ENCODE data around the gene CCDC9. TPM values are rescaled to one million over a fixed set of nuclear protein-coding genes. Genes with fewer than 3 reads are reported as not detected.

Gene CCDC9
- total and polyA plus RNA-seq, 2 of the 13 experiments (the other 11 are each of a cell fraction or from before 2014, with no cell fraction given): 2.9 to 6.3 TPM

DNA sequence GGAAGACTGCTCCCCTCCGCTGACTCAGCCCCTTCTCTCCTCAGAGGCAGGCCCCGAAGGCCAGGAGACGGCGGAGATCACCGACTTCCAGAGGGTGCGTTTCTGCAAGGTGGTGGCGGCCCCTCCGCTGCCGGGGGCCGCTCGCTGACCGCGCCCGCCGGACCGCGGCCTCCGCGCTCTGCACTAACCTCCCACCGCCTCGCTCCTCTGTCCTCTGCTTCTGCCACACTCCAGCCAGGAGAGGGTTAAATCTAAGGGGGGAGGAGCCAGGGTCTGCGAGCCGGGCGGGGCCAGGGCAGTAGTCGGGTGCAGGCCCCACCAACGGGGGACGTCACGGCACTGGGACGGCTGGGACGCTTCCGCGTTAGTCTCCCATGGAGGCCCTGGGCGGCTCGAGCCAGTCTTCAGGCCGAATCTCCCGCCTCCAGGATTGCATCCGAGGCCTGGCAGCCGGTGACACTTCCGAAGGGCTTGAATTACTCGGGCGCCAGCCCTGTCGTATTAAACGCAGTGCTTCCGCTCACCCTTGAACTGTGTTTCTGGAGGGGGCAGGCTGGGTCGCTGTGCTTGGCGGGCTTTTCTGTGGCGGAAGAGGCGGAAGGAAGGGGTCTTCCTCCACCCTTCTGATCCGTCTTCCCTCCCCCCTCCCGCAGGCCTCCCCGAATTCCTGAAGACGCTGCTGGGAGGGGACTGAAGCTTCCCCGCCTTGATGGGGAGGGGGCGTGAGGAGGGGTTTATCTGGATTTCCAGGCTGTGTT, 17.2 kb downstream of the CCDC9 start (continued):
- TF ChIP-seq NR2F1 (CRISPR knock-in tag; IDR thresholded peaks at IDR 0.05) (no peak), NR2C2 (CRISPR knock-in tag; IDR thresholded peaks at IDR 0.05; ENCODE audit: borderline replicate concordance) (no peak), JDP2 (CRISPR knock-in tag; IDR thresholded peaks at IDR 0.05; ENCODE audit: borderline replicate concordance) (no peak), KMT2B (CRISPR knock-in tag; IDR thresholded peaks at IDR 0.05) (peak; percentile 28; the same call in 1 of the 2 replicates), KDM3A (CRISPR knock-in tag; IDR thresholded peaks at IDR 0.05; ENCODE audit: low read depth) (peak; percentile 68; the same call in 1 of the 2 replicates), ZFY (CRISPR knock-in tag; IDR thresholded peaks at IDR 0.05) (peak; percentile 85), BRD4 (CRISPR knock-in tag; IDR thresholded peaks at IDR 0.05) (0 out of 2 replicates have a peak, but pooled peaks have one; percentile 25), AGO1 (IDR thresholded peaks at IDR 0.05; ENCODE audit: low read depth, low read length, poor library complexity, severe bottlenecking) (peak; percentile 59), FOXC1 (CRISPR knock-in tag; IDR thresholded peaks at IDR 0.05; ENCODE audit: borderline replicate concordance) (no peak), NFATC3 (CRISPR knock-in tag; IDR thresholded peaks at IDR 0.05) (no peak), HMG20B (CRISPR knock-in tag; conservative IDR thresholded peaks at IDR 0.05) (no peak), ZNF703 (CRISPR knock-in tag; IDR thresholded peaks at IDR 0.05; ENCODE audit: borderline replicate concordance) (no peak), ZNF670 (CRISPR knock-in tag; IDR thresholded peaks at IDR 0.05; ENCODE audit: borderline replicate concordance) (peak; percentile 65; the same call in 1 of the 2 replicates), RFXAP (CRISPR knock-in tag; IDR thresholded peaks at IDR 0.05; ENCODE audit: borderline replicate concordance) (peak; percentile 83; the same call in 1 of the 2 replicates), HOXA5 (CRISPR knock-in tag; IDR thresholded peaks at IDR 0.05) (peak; percentile 39; the same call in 1 of the 2 replicates), CC2D1A (CRISPR knock-in tag; IDR thresholded peaks at IDR 0.05) (0 out of 2 replicates have a peak, but pooled peaks have one; percentile 56)
- TF ChIP-seq, protein P1, sequence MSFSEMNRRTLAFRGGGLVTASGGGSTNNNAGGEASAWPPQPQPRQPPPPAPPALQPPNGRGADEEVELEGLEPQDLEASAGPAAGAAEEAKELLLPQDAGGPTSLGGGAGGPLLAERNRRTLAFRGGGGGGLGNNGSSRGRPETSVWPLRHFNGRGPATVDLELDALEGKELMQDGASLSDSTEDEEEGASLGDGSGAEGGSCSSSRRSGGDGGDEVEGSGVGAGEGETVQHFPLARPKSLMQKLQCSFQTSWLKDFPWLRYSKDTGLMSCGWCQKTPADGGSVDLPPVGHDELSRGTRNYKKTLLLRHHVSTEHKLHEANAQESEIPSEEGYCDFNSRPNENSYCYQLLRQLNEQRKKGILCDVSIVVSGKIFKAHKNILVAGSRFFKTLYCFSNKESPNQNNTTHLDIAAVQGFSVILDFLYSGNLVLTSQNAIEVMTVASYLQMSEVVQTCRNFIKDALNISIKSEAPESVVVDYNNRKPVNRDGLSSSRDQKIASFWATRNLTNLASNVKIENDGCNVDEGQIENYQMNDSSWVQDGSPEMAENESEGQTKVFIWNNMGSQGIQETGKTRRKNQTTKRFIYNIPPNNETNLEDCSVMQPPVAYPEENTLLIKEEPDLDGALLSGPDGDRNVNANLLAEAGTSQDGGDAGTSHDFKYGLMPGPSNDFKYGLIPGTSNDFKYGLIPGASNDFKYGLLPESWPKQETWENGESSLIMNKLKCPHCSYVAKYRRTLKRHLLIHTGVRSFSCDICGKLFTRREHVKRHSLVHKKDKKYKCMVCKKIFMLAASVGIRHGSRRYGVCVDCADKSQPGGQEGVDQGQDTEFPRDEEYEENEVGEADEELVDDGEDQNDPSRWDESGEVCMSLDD (CRISPR knock-in tag; IDR thresholded peaks at IDR 0.05; ENCODE audit: borderline replicate concordance): no peak
- TF ChIP-seq, protein P2, sequence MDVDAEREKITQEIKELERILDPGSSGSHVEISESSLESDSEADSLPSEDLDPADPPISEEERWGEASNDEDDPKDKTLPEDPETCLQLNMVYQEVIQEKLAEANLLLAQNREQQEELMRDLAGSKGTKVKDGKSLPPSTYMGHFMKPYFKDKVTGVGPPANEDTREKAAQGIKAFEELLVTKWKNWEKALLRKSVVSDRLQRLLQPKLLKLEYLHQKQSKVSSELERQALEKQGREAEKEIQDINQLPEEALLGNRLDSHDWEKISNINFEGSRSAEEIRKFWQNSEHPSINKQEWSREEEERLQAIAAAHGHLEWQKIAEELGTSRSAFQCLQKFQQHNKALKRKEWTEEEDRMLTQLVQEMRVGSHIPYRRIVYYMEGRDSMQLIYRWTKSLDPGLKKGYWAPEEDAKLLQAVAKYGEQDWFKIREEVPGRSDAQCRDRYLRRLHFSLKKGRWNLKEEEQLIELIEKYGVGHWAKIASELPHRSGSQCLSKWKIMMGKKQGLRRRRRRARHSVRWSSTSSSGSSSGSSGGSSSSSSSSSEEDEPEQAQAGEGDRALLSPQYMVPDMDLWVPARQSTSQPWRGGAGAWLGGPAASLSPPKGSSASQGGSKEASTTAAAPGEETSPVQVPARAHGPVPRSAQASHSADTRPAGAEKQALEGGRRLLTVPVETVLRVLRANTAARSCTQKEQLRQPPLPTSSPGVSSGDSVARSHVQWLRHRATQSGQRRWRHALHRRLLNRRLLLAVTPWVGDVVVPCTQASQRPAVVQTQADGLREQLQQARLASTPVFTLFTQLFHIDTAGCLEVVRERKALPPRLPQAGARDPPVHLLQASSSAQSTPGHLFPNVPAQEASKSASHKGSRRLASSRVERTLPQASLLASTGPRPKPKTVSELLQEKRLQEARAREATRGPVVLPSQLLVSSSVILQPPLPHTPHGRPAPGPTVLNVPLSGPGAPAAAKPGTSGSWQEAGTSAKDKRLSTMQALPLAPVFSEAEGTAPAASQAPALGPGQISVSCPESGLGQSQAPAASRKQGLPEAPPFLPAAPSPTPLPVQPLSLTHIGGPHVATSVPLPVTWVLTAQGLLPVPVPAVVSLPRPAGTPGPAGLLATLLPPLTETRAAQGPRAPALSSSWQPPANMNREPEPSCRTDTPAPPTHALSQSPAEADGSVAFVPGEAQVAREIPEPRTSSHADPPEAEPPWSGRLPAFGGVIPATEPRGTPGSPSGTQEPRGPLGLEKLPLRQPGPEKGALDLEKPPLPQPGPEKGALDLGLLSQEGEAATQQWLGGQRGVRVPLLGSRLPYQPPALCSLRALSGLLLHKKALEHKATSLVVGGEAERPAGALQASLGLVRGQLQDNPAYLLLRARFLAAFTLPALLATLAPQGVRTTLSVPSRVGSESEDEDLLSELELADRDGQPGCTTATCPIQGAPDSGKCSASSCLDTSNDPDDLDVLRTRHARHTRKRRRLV (CRISPR knock-in tag; IDR thresholded peaks at IDR 0.05): peak; percentile 75; the same call in 1 of the 2 replicates
- TF ChIP-seq, protein P3, sequence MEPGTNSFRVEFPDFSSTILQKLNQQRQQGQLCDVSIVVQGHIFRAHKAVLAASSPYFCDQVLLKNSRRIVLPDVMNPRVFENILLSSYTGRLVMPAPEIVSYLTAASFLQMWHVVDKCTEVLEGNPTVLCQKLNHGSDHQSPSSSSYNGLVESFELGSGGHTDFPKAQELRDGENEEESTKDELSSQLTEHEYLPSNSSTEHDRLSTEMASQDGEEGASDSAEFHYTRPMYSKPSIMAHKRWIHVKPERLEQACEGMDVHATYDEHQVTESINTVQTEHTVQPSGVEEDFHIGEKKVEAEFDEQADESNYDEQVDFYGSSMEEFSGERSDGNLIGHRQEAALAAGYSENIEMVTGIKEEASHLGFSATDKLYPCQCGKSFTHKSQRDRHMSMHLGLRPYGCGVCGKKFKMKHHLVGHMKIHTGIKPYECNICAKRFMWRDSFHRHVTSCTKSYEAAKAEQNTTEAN (CRISPR knock-in tag; conservative IDR thresholded peaks at IDR 0.05): peak; percentile 55; the same call in 1 of the 2 replicates
